ENCODE measurements around the gene DESI1. TPM values are rescaled to one million over a fixed set of nuclear protein-coding genes. Genes with fewer than 3 reads are reported as not detected.

The DESI1 gene
- total RNA-seq, 1 experiment from 2014 or later = 27.6 TPM

GRCh38 chr22:41556561-41556960, 64.3 kb downstream of the DESI1 start:
- no peak for DNase-seq
- Histone ChIP-seq H3K27me3 (no peaks in the 10 kb centered on the region), H3K36me3 (no peaks in the 10 kb centered on the region), H3K9me3 (no peaks in the 10 kb centered on the region), H3K4me3 (no peak overlapping the region)

GRCh38 chr22:41555325-41555982, 65.4 kb downstream of the DESI1 start:
- no peaks in the 10 kb centered on the region for H3K9me3 ChIP-seq
- no peaks in the 10 kb centered on the region for H3K27me3 ChIP-seq
- no peaks in the 10 kb centered on the region for H3K36me3 ChIP-seq
- peak; percentile 38 for DNase-seq
- no peak overlapping the region for H3K4me3 ChIP-seq

GRCh38 chr22:41551877-41552582, 68.8 kb downstream of the DESI1 start:
- no peaks in the 10 kb centered on the region for H3K36me3 ChIP-seq
- no peak overlapping the region for H3K4me3 ChIP-seq
- no peak for DNase-seq
- H3K27me3 ChIP-seq = no peaks in the 10 kb centered on the region
- H3K9me3 ChIP-seq = no peaks in the 10 kb centered on the region

- no peaks in the 10 kb centered on the region for H3K36me3 ChIP-seq
- no peak for DNase-seq
- no peaks in the 10 kb centered on the region for H3K27me3 ChIP-seq
- H3K9me3 ChIP-seq = no peaks in the 10 kb centered on the region
- no peak overlapping the region for H3K4me3 ChIP-seq
Observed at GRCh38 chr22:41550952-41551491, 69.8 kb downstream of the DESI1 start.

GRCh38 chr22:41548830-41549211, 72.0 kb downstream of the DESI1 start:
- H3K36me3 ChIP-seq = no peaks in the 10 kb centered on the region
- no peak overlapping the region for H3K4me3 ChIP-seq
- H3K9me3 ChIP-seq = no peaks in the 10 kb centered on the region
- H3K27me3 ChIP-seq = no peaks in the 10 kb centered on the region
- no peak for DNase-seq

Other genes with a start within 250 kb of the DESI1 start
- 6.1 and 6.4 TPM in 2 replicates for gene TEF, start 239.1 kb downstream of the DESI1 start, total RNA-seq (2014; rRNA removed; shearing (Covaris generic); ENCODE audit: low replicate concordance)
- 26.2 and 36.0 TPM in 2 replicates for gene TOB2, start 174.2 kb downstream of the DESI1 start, total RNA-seq (2014; rRNA removed; shearing (Covaris generic); ENCODE audit: low replicate concordance)
- 101 and 111 TPM in 2 replicates for gene PHF5A, start 152.4 kb downstream of the DESI1 start, total RNA-seq (2014; rRNA removed; shearing (Covaris generic); ENCODE audit: low replicate concordance)
- 53.2 and 90.1 TPM in 2 replicates for gene ACO2, start 151.9 kb downstream of the DESI1 start, total RNA-seq (2014; rRNA removed; shearing (Covaris generic); ENCODE audit: low replicate concordance)
- gene POLR3H, start 76.6 kb downstream of the DESI1 start, total RNA-seq (2014; rRNA removed; shearing (Covaris generic); ENCODE audit: low replicate concordance) = 47.2 and 53.1 TPM in 2 replicates
- gene CSDC2, start 60.0 kb downstream of the DESI1 start, total RNA-seq (2014; rRNA removed; shearing (Covaris generic); ENCODE audit: low replicate concordance) = not detected in 2 replicates
- 36.1 and 37.4 TPM in 2 replicates for gene PMM1, start 31.2 kb downstream of the DESI1 start, total RNA-seq (2014; rRNA removed; shearing (Covaris generic); ENCODE audit: low replicate concordance)
- 560 and 634 TPM in 2 replicates for gene XRCC6, start 252 bp upstream of the DESI1 start, total RNA-seq (2014; rRNA removed; shearing (Covaris generic); ENCODE audit: low replicate concordance)
- gene SNU13, start 67.8 kb upstream of the DESI1 start, total RNA-seq (2014; rRNA removed; shearing (Covaris generic); ENCODE audit: low replicate concordance) = 169 and 206 TPM in 2 replicates
- not detected in 2 replicates for gene MEI1, start 78.5 kb upstream of the DESI1 start, total RNA-seq (2014; rRNA removed; shearing (Covaris generic); ENCODE audit: low replicate concordance)
- gene CCDC134, start 179.6 kb upstream of the DESI1 start, total RNA-seq (2014; rRNA removed; shearing (Covaris generic); ENCODE audit: low replicate concordance) = 2.7 and 14.0 TPM in 2 replicates
- 15.0 and 26.5 TPM in 2 replicates for gene SREBF2, start 212.1 kb upstream of the DESI1 start, total RNA-seq (2014; rRNA removed; shearing (Covaris generic); ENCODE audit: low replicate concordance)

Data from MG63 (cell line).